ENCODE data around the gene PLAC1. TPM values are rescaled to one million over a fixed set of nuclear protein-coding genes. Genes with fewer than 3 reads are reported as not detected.

Gene PLAC1
- total RNA-seq, 2 donors from 2014 or later: not detected

DNA sequence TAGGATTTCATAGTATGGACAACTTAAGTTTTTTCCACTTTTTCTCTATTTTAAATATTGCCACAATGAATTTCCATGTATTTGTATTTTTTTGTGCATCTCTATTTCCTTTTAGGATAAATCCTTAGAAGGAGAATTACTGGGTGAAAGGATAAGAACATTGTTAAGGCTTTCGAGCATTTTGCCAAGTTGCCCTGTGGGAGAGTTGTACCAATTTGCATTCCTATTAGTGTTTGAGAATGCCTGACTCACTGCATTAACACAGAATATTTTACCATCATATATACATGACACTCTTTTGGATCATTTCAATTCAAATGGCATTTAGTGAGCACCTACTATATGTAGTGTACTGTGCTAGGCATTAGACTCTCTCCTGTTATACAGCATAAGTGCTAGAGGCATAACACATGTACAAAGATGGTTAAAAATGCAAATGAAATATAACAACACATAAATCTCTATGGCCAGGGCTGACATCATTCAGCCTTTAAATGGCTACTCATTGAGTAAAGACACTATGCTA is 57.0 kb downstream of the PLAC1 start:
- intact Hi-C loops (cut with DNase I): no loop called here

DNA sequence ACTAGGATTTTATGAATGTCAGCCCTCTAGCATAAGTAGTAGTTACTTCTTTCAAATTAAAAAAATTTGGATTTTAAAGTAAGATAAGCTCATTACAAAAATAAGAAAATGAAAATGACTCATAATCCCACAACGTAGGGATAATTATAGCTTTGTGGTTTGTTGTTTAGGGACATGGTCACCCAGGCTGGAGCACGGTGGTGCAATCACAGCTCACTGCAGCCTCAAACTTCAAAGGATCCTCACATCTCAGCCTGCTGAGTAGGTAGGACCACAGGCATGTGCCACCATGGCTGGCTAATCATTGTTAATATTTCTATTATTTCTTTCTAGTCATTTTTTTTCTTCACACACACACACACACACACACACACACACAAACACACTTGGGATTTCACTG is 57.6 kb downstream of the PLAC1 start:
- H3K4me1 ChIP-seq: no peaks in the 10 kb centered on the region
- intact Hi-C loops (cut with DNase I): no loop called here
- no peak overlapping the region for H3K9ac ChIP-seq (ENCODE audit: low read depth in 2 of 2, low read length in 2 of 2)
- H3K9me3 ChIP-seq: no peaks in the 10 kb centered on the region
- no peaks in the 10 kb centered on the region for H3K27me3 ChIP-seq
- no peaks in the 10 kb centered on the region for H3K36me3 ChIP-seq
- TF ChIP-seq, protein P1, sequence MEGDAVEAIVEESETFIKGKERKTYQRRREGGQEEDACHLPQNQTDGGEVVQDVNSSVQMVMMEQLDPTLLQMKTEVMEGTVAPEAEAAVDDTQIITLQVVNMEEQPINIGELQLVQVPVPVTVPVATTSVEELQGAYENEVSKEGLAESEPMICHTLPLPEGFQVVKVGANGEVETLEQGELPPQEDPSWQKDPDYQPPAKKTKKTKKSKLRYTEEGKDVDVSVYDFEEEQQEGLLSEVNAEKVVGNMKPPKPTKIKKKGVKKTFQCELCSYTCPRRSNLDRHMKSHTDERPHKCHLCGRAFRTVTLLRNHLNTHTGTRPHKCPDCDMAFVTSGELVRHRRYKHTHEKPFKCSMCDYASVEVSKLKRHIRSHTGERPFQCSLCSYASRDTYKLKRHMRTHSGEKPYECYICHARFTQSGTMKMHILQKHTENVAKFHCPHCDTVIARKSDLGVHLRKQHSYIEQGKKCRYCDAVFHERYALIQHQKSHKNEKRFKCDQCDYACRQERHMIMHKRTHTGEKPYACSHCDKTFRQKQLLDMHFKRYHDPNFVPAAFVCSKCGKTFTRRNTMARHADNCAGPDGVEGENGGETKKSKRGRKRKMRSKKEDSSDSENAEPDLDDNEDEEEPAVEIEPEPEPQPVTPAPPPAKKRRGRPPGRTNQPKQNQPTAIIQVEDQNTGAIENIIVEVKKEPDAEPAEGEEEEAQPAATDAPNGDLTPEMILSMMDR (IDR thresholded peaks at IDR 0.05): no peak
- H3K4me3 ChIP-seq: no peak overlapping the region
- DNase-seq: no peak
- no peak overlapping the region for H3K27ac ChIP-seq

More for the DNA sequence above, 57.0 kb downstream of the PLAC1 start:
- Histone ChIP-seq H3K27me3 (no peaks in the 10 kb centered on the region), H3K36me3 (no peaks in the 10 kb centered on the region), H3K4me3 (no peak overlapping the region), H3K4me1 (no peaks in the 10 kb centered on the region), H3K27ac (no peak overlapping the region), H3K9me3 (no peaks in the 10 kb centered on the region), H3K9ac (ENCODE audit: low read depth in 2 of 2, low read length in 2 of 2) (no peak overlapping the region)
- no peak for DNase-seq
- TF ChIP-seq, protein P1 (IDR thresholded peaks at IDR 0.05): no peak

DNA sequence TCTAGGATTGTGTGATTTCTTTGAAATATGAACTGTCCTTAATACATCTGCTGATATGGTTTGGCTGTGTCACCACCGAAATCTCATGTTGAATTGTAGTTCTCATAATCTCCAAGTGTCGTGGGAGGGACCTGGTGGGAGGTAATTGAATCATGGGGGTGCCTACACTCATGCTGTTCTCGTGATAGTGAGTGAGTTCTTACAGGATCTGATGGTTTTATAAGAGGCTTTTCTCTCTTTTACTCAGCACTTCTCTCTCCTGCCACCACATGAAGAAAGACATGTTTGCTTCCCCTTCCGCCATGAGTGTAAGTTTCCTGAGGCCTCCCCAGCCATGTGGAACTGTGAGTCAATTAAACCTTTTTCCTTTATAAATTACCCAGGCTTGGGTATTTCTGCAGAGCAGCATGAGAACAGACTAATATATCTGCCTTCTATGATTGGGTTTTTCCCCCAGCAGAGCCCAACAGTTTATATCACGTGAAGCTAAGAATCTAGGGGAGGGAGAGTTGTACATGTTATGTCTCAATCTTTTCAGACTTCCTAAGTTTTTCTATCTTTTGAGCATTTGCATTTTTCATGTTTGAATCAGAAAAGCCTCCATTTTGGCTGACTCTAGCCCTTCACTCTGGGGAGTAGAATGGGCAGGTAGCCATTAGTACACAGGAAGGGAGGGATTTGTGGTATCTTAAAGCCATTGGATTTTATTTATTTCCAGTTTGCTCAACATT is 58.9 kb downstream of the PLAC1 start:
- DNase-seq: no peak
- H3K9me3 ChIP-seq: no peaks in the 10 kb centered on the region
- H3K9ac ChIP-seq (ENCODE audit: low read depth in 2 of 2, low read length in 2 of 2): no peak overlapping the region
- H3K4me1 ChIP-seq: no peaks in the 10 kb centered on the region
- intact Hi-C loops (cut with DNase I): no loop called here
- H3K27me3 ChIP-seq: no peaks in the 10 kb centered on the region
- H3K27ac ChIP-seq: no peak overlapping the region
- H3K4me3 ChIP-seq: no peak overlapping the region
- H3K36me3 ChIP-seq: no peaks in the 10 kb centered on the region
- TF ChIP-seq, protein P1 (IDR thresholded peaks at IDR 0.05): no peak

DNA sequence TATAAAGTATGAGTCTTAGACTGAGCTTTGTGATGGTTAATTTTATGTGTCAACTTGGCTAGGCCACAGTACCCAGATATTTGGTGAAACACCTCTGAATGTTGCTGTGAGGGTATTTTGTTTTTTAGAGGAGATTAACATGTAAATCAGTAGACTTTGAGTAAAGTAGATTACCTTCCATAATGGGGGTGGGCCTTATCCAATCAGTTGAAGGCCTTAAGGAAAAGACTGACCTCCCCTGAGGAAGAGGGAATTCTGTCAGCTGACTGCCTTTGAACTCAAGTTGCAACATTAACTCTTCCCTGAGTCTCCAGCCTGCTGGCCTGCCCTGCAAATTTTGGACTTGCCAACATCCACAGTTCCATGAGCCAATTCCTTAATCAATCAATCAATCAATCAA is 66.0 kb downstream of the PLAC1 start:
- H3K27me3 ChIP-seq: no peaks in the 10 kb centered on the region
- no peak for DNase-seq
- H3K9me3 ChIP-seq: no peaks in the 10 kb centered on the region
- H3K4me1 ChIP-seq: no peaks in the 10 kb centered on the region
- no peak overlapping the region for H3K9ac ChIP-seq (ENCODE audit: low read depth in 2 of 2, low read length in 2 of 2)
- no peak overlapping the region for H3K27ac ChIP-seq
- TF ChIP-seq, protein P1 (IDR thresholded peaks at IDR 0.05): no peak
- H3K4me3 ChIP-seq: no peak overlapping the region
- intact Hi-C loops (cut with DNase I): no loop called here
- no peaks in the 10 kb centered on the region for H3K36me3 ChIP-seq

DNA sequence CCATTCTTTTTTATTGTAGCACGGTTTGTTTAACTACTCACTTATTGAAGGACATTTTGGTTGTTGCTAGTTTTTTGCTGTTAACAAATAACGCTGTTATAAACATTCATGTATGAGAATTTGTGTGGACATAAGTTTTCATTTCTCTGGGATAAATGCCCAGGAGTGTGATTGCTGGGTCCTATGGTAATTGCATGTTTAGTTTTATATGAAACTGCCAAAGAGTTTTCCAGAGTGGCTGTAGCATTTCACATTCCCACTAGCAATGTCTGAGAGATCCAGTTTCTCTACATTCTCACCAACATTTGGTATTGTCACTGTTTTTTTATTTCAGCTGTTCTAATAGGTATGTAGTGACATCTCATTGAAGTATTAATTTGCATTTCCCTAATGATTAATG is 66.8 kb downstream of the PLAC1 start:
- no peaks in the 10 kb centered on the region for H3K4me1 ChIP-seq
- DNase-seq: no peak
- intact Hi-C loops (cut with DNase I): no loop called here
- TF ChIP-seq, protein P1 (IDR thresholded peaks at IDR 0.05): no peak
- no peak overlapping the region for H3K9ac ChIP-seq (ENCODE audit: low read depth in 2 of 2, low read length in 2 of 2)
- H3K27me3 ChIP-seq: no peaks in the 10 kb centered on the region
- no peaks in the 10 kb centered on the region for H3K36me3 ChIP-seq
- H3K4me3 ChIP-seq: no peak overlapping the region
- H3K9me3 ChIP-seq: no peaks in the 10 kb centered on the region
- no peak overlapping the region for H3K27ac ChIP-seq

Data from colonic mucosa (tissue), 4 donors.